Measurements from ENCODE around the gene ARPC1B. TPM values are rescaled to one million over a fixed set of nuclear protein-coding genes. Genes with fewer than 3 reads are reported as not detected.
"Not testable (repeated sequence)": the region's sequence is repeated elsewhere in the genome, so short reads cannot be mapped to it uniquely, and the experiment has no call there.

Gene ARPC1B
- total RNA-seq, 2 donors from 2014 or later = 85.4 to 86.5 TPM

DNA sequence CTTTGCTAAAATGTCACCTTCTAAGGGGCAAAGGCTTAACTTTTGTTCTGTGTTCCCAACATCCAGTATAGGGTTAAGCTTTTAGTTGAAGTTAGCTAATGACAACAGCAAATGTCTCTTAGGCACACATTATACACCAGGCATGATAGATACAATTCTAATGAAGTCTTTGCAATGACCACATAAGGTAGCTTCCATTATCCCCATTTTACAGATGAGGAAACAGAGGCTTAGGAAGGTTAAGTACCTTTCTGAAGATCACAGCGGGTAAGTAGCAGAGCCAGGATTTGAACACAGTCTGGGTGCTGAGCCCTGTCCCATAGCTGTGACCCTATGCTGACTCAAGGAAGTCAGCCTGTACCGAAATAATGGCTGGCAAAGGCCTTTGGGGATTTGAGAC, 36.1 kb downstream of the ARPC1B start:
- Histone ChIP-seq H3K4me3 (no peak overlapping the region), H3K36me3 (peaks cover 4 to 30% of the 10 kb centered on the region in 2 donors), H3K9me3 (no peaks in the 10 kb centered on the region), H3K27me3 (replicated peaks; ENCODE audit: insufficient read depth) (no peaks in the 10 kb centered on the region), H3K27ac (no peak overlapping the region), H3K4me1 (replicated peaks) (peaks cover 11% of the 10 kb centered on the region)
- TF ChIP-seq POLR2A (IDR thresholded peaks at IDR 0.05) = no peak
- 93% methylated on average over 2 of the region's 2 CpGs for WGBS
- no peak for DNase-seq (ENCODE audit: low spot score)
- intact Hi-C loops (cut with DNase I) = no loop called here

GRCh38 chr7:99415513-99416127, 41.1 kb downstream of the ARPC1B start:
- H3K4me3 ChIP-seq; intact Hi-C loops (cut with DNase I): not testable (repeated sequence)
- 70% methylated on average over 17 of the region's 17 CpGs for WGBS

DNA sequence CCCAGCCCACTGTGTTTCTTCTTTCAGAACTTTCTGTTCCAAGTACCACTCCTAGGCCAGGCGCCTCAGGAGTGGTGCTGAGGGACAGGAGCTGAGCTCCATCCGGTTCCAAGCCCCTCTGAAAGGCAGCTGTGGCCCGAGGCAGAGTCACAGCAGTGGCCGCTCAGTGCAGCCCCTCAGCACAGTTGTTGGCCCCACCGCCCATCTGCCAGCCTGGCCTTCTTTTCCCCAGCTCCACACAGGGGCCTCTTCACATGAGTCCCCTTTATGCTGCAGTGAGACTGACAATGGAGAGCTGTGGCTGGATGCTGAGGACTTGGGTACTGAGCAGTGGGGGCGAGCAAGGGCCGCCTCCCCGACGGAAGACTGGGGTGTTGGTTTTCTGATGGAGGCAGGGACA, 43.7 kb downstream of the ARPC1B start:
- H3K36me3 ChIP-seq = peaks cover 27 to 46% of the 10 kb centered on the region in 2 donors
- TF ChIP-seq POLR2AphosphoS5 (IDR thresholded peaks at IDR 0.05) = no peak
- no peak for TF ChIP-seq POLR2A (IDR thresholded peaks at IDR 0.05)
- TF ChIP-seq, protein P1, sequence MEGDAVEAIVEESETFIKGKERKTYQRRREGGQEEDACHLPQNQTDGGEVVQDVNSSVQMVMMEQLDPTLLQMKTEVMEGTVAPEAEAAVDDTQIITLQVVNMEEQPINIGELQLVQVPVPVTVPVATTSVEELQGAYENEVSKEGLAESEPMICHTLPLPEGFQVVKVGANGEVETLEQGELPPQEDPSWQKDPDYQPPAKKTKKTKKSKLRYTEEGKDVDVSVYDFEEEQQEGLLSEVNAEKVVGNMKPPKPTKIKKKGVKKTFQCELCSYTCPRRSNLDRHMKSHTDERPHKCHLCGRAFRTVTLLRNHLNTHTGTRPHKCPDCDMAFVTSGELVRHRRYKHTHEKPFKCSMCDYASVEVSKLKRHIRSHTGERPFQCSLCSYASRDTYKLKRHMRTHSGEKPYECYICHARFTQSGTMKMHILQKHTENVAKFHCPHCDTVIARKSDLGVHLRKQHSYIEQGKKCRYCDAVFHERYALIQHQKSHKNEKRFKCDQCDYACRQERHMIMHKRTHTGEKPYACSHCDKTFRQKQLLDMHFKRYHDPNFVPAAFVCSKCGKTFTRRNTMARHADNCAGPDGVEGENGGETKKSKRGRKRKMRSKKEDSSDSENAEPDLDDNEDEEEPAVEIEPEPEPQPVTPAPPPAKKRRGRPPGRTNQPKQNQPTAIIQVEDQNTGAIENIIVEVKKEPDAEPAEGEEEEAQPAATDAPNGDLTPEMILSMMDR (IDR thresholded peaks at IDR 0.05) = no peak
- intact Hi-C loops (cut with DNase I) = no loop called here
- H3K27me3 ChIP-seq (replicated peaks; ENCODE audit: insufficient read depth) = no peaks in the 10 kb centered on the region
- H3K27ac ChIP-seq = no peak overlapping the region
- peaks cover 2% of the 10 kb centered on the region for H3K4me1 ChIP-seq (replicated peaks)
- WGBS = 91% methylated on average over 9 of the region's 9 CpGs
- no peak for DNase-seq (ENCODE audit: low spot score)
- no peak overlapping the region for H3K4me3 ChIP-seq
- H3K9me3 ChIP-seq = no peaks in the 10 kb centered on the region

More at GRCh38 chr7:99415513-99416127, 41.1 kb downstream of the ARPC1B start:
- H3K27me3 ChIP-seq (replicated peaks; ENCODE audit: insufficient read depth); H3K9me3 ChIP-seq; H3K4me1 ChIP-seq (replicated peaks); H3K27ac ChIP-seq: not testable (repeated sequence)
- DNase-seq (ENCODE audit: low spot score) = peak; percentile 39
- peaks cover 31 to 59% of the 10 kb centered on the region in 2 donors for H3K36me3 ChIP-seq
- TF ChIP-seq, protein P1 (IDR thresholded peaks at IDR 0.05) = peak in 3 of 4 experiments; percentile 31 to 61 (median 57)

DNA sequence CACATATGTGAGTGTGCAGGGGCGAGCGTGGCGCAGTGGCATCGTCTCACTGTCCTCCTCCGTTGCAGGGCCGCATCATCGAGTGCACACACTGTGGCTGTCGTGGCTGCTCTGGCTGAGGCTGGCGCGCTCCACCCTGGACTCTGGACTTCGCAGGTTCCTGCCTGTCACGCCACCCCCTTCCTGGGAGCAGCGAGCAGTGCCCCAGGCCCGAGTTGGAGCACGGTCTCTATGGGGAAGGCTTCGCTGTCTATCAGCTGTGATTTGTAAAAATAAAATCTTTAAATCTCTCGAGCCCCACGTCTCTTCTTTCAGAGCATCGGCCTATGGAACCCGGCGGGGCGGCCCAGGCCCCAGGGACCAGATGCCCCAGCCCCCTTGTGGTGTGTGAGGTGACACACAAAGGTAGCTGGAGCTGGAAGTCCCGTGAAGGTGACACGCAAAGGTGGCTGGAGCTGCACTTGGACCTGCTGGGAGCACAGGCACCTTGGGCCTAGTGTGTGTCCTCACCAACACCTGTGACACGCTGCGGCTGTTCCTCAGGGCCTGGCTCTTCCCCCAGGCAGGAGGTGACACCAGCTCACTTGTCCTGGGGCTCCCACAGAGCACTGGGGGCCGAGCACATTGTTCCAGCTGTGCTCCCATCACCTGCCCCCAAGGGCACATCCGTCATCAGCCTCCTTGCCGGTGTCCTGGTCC, 44.9 kb downstream of the ARPC1B start:
- WGBS = 86% methylated on average over 27 of the region's 29 CpGs
- Histone ChIP-seq H3K27me3 (replicated peaks; ENCODE audit: insufficient read depth) (no peaks in the 10 kb centered on the region), H3K27ac (no peak overlapping the region), H3K9me3 (no peaks in the 10 kb centered on the region), H3K4me3 (no peak overlapping the region), H3K36me3 (peaks cover 31 to 46% of the 10 kb centered on the region in 2 donors), H3K4me1 (replicated peaks) (peaks cover 2% of the 10 kb centered on the region)
- intact Hi-C loops (cut with DNase I) = no loop called here
- DNase-seq (ENCODE audit: low spot score) = no peak
- TF ChIP-seq, protein P1 (IDR thresholded peaks at IDR 0.05) = no peak

DNA sequence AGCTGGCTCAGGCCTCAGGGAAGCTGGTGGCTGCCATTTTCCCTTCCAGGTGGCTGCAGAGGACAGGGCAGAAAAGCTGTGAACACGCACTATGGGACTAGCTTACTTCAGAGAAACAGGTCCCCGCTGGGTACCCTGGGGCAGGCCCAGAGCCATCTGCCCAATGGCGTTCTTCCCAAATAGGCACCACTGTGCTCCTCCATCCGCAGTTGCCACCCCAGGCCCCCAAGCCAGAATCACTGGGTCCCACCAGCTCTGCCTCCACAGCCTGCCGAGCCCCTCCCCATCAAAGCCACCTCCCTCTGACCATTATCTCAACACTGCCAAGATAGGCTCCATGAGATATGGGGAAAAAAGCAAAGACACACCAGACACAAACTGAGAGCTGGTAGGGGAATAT, 45.7 kb downstream of the ARPC1B start:
- intact Hi-C loops (cut with DNase I) = no loop called here
- DNase-seq (ENCODE audit: low spot score) = no peak
- Histone ChIP-seq H3K4me1 (replicated peaks) (peaks cover 2% of the 10 kb centered on the region), H3K36me3 (peaks cover 38 to 51% of the 10 kb centered on the region in 2 donors), H3K4me3 (no peak overlapping the region), H3K27ac (no peak overlapping the region), H3K9me3 (no peaks in the 10 kb centered on the region), H3K27me3 (replicated peaks; ENCODE audit: insufficient read depth) (no peaks in the 10 kb centered on the region)
- WGBS = 87% methylated on average over 5 of the region's 5 CpGs
- TF ChIP-seq POLR2A (IDR thresholded peaks at IDR 0.05) (no peak), POLR2AphosphoS5 (IDR thresholded peaks at IDR 0.05) (no peak)

DNA sequence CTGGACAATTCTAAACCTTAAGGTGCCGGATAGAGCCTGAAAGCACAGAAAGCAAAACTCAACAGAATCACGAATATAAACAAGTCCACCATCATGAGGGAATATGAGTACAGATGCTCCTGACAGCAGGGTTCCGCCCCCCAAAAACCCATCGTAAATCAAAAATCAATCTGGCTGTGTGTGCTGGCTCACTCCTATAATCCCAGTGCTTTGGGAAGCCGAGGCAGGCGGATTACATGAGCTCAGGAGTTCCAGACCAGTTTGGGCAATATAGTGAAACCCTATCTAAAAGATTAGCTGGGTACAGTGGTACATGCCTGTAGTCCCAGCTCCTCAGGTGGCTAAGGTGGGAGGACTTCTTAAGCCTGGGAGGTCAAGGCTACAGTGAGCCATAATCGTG, 46.5 kb downstream of the ARPC1B start:
- H3K4me3 ChIP-seq = no peak overlapping the region
- peaks cover 39 to 53% of the 10 kb centered on the region in 2 donors for H3K36me3 ChIP-seq
- peaks cover 2% of the 10 kb centered on the region for H3K4me1 ChIP-seq (replicated peaks)
- 82% methylated on average over 7 of the region's 7 CpGs for WGBS
- H3K27ac ChIP-seq = no peak overlapping the region
- H3K27me3 ChIP-seq (replicated peaks; ENCODE audit: insufficient read depth) = no peaks in the 10 kb centered on the region
- no peak for TF ChIP-seq POLR2A (IDR thresholded peaks at IDR 0.05)
- TF ChIP-seq, protein P1 (IDR thresholded peaks at IDR 0.05) = no peak
- no peak for TF ChIP-seq POLR2AphosphoS5 (IDR thresholded peaks at IDR 0.05)
- no peaks in the 10 kb centered on the region for H3K9me3 ChIP-seq
- intact Hi-C loops (cut with DNase I) = no loop called here
- no peak for DNase-seq (ENCODE audit: low spot score)

All from prostate gland (tissue), 2 donors.